RWPE1 (cell line): Measurements from ENCODE around the gene ADCYAP1R1.
A peak's percentile ranks its signal among the peaks of the same experiment; 100 is the strongest.

Experiments used
- CTCF ChIA-PET: fragments of 350-600 bp; sonication (Branson Sonifier 250); formaldehyde crosslinking; extraction: SDS; loops from one replicate; lab custom pipeline; 2021; lab: Yijun Ruan, JAX
- POLR2A ChIA-PET: fragments of 400-600 bp; formaldehyde crosslinking; extraction: SDS; loops from one replicate; lab custom pipeline; 2020; ENCODE audit warnings: antibody characterized with exemption; ENCODE audit not compliant: low non-redundant PET; lab: Yijun Ruan, JAX
- DNase-seq: peaks from one replicate; pipeline ENCODE4 v3.0.0; 2012; ENCODE audit warnings: low spot score
- H3K27ac ChIP-seq: fragments of 450-650 bp; 2 replicates; pipeline ENCODE4 v1.5.1; 2017
- CTCF ChIP-seq: fragments of 450-650 bp; conservative IDR thresholded peaks from 2 replicates; pipeline ENCODE4 v1.5.1; 2017; ENCODE audit warnings: low read depth, mild to moderate bottlenecking

Gene ADCYAP1R1

GRCh38 chr7:31108097-31108657, 56.1 kb downstream of the ADCYAP1R1 start:
- TF ChIP-seq CTCF = no peak
- no peak overlapping the region for H3K27ac ChIP-seq
- no peak for DNase-seq
- ChIA-PET CTCF (interaction anchor here (0.8 kb wide), 1 partner anchor 17 kb away, joined by 4 read pairs; no protein-coding TSS in a partner anchor), POLR2A (no interaction called here)

- H3K27ac ChIP-seq = no peak overlapping the region
- ChIA-PET POLR2A (no interaction called here), CTCF (no interaction called here)
- no peak for DNase-seq
- TF ChIP-seq CTCF = no peak
These were observed 57.6 kb downstream of the ADCYAP1R1 start for GRCh38 chr7:31109751-31110150.

GRCh38 chr7:31110331-31111108, 58.4 kb downstream of the ADCYAP1R1 start:
- H3K27ac ChIP-seq = no peak overlapping the region
- CTCF ChIA-PET = no interaction called here
- POLR2A ChIA-PET = no interaction called here
- no peak for TF ChIP-seq CTCF
- DNase-seq = no peak

GRCh38 chr7:31111109-31111451, 59.0 kb downstream of the ADCYAP1R1 start:
- CTCF ChIA-PET = no interaction called here
- TF ChIP-seq CTCF = no peak

GRCh38 chr7:31113660-31114059, 61.6 kb downstream of the ADCYAP1R1 start:
- no peak overlapping the region for H3K27ac ChIP-seq
- DNase-seq = no peak
- TF ChIP-seq CTCF = no peak
- POLR2A ChIA-PET = no interaction called here
- CTCF ChIA-PET = interaction anchor here (0.7 kb wide), 1 partner anchor 175 kb away, joined by 5 read pairs; no protein-coding TSS in a partner anchor

More at GRCh38 chr7:31111109-31111451, 59.0 kb downstream of the ADCYAP1R1 start:
- no peak for DNase-seq
- H3K27ac ChIP-seq = no peak overlapping the region
- POLR2A ChIA-PET = no interaction called here

- no peak for TF ChIP-seq CTCF
- DNase-seq = peak; percentile 38
- ChIA-PET CTCF (interaction anchor here (0.6 kb wide), 1 partner anchor 129 kb away, joined by 3 read pairs; no protein-coding TSS in a partner anchor), POLR2A (no interaction called here)
- no peak overlapping the region for H3K27ac ChIP-seq
These were observed 62.7 kb downstream of the ADCYAP1R1 start for GRCh38 chr7:31114593-31115343.
